Activated T-helper 2 cell treated with anti-CD3 and anti-CD28 coated beads, Interferon-gamma antibody, Interleukin-2, Interleukin-4, amounts not matched to agents 10 μg/mL and 5 μg/mL and 100 μg/mL, durations not matched to agents 14 hours and 24 hours and 36 hours (primary cell): ENCODE results near the gene PGAP2. TPM values are rescaled to one million over a fixed set of nuclear protein-coding genes. Genes with fewer than 3 reads are reported as not detected.

ENCODE experiments used
- DNase-seq: peaks from one replicate; pipeline ENCODE4 v3.0.0; 2021; ENCODE audit warnings: low spot score
- H3K27ac Mint-ChIP-seq: one replicate; pipeline ENCODE4 v1.8.0; 2021; ENCODE audit warnings: mixed read lengths
- H3K27me3 Mint-ChIP-seq: one replicate; pipeline ENCODE4 v1.8.0; 2021; ENCODE audit warnings: low read depth, mixed read lengths
- H3K36me3 Mint-ChIP-seq: one replicate; pipeline ENCODE4 v1.8.0; 2021; ENCODE audit warnings: low read depth, mixed read lengths
- H3K4me1 Mint-ChIP-seq: one replicate; pipeline ENCODE4 v1.8.0; 2021; ENCODE audit warnings: low read depth, mixed read lengths
- H3K4me3 Mint-ChIP-seq: one replicate; pipeline ENCODE4 v1.8.0; 2021; ENCODE audit warnings: low read depth, mild to moderate bottlenecking, moderate library complexity, mixed read lengths
- H3K9me3 Mint-ChIP-seq: one replicate; pipeline ENCODE4 v1.8.0; 2021; ENCODE audit warnings: mixed read lengths
- intact Hi-C: fragments of 100-400 bp; cut with micrococcal nuclease; formaldehyde crosslinking; loops from one replicate; pipeline ENCODE4 v1.15.1; 2023
- total RNA-seq: library from RNA; stranded (reverse); gene quantifications from 2 replicates; pipeline ENCODE4 v1.2.3, GENCODE V29; 2022

The PGAP2 gene
- total RNA-seq, 1 donor from 2014 or later: 23.8 TPM

GRCh38 chr11:3840004-3840869 lies 31.9 kb downstream of the PGAP2 start:
- intact Hi-C loops: loop anchor here (2.0 kb wide), 1 partner anchor 43 kb away; the partner anchor contains the start of gene NUP98
- Mint-ChIP-seq H3K36me3 (peaks cover 42% of the 10 kb centered on the region), H3K4me3 (peak overlapping the region; percentile 98), H3K27ac (peak overlapping the region; percentile 85), H3K9me3 (no peaks in the 10 kb centered on the region), H3K27me3 (no peaks in the 10 kb centered on the region), H3K4me1 (peaks cover 57% of the 10 kb centered on the region)
- DNase-seq: no peak

GRCh38 chr11:3840870-3841425 lies 32.6 kb downstream of the PGAP2 start, which contains the start of gene RHOG:
Gene RHOG (minus strand): TSS chr11:3840959. CDS start chr11:3828138, 12,821 bp downstream.
- DNase-seq: no peak
- Mint-ChIP-seq H3K4me3 (peak within 1 kb of the TSS; percentile 98), H3K27me3 (no peaks in the 10 kb centered on the region), H3K36me3 (peaks cover 35% of the 10 kb centered on the region), H3K9me3 (no peaks in the 10 kb centered on the region), H3K4me1 (peaks cover 55% of the 10 kb centered on the region), H3K27ac (peak within 1 kb of the TSS; percentile 88)
- intact Hi-C loops: loop anchor here (1.0 to 2.0 kb wide), 4 partner anchors 13 to 253 kb away; partner anchors contain the start of genes NUP98 and RRM1

- peaks cover 34% of the 10 kb centered on the region for H3K36me3 Mint-ChIP-seq
- H3K9me3 Mint-ChIP-seq: no peaks in the 10 kb centered on the region
- H3K4me1 Mint-ChIP-seq: peaks cover 54% of the 10 kb centered on the region
- H3K27ac Mint-ChIP-seq: peak overlapping the region; percentile 88
- peak overlapping the region; percentile 77 for H3K4me3 Mint-ChIP-seq
- intact Hi-C loops: loop anchor here (1.0 to 2.0 kb wide), 4 partner anchors 13 to 253 kb away; partner anchors contain the start of genes NUP98 and RRM1
- no peaks in the 10 kb centered on the region for H3K27me3 Mint-ChIP-seq
- DNase-seq: peak; percentile 91
Measured at GRCh38 chr11:3841426-3842350, 33.3 kb downstream of the PGAP2 start.

GRCh38 chr11:3843326-3843725 lies 35.0 kb downstream of the PGAP2 start:
- intact Hi-C loops: no loop called here
- DNase-seq: no peak
- H3K27ac Mint-ChIP-seq: peak overlapping the region; percentile 74
- peaks cover 20% of the 10 kb centered on the region for H3K36me3 Mint-ChIP-seq
- peaks cover 41% of the 10 kb centered on the region for H3K4me1 Mint-ChIP-seq
- H3K4me3 Mint-ChIP-seq: no peak overlapping the region
- H3K9me3 Mint-ChIP-seq: no peaks in the 10 kb centered on the region
- no peaks in the 10 kb centered on the region for H3K27me3 Mint-ChIP-seq

GRCh38 chr11:3845246-3845645 lies 36.9 kb downstream of the PGAP2 start:
- Mint-ChIP-seq H3K27ac (no peak overlapping the region), H3K9me3 (no peaks in the 10 kb centered on the region), H3K27me3 (no peaks in the 10 kb centered on the region), H3K4me1 (peaks cover 44% of the 10 kb centered on the region), H3K4me3 (no peak overlapping the region), H3K36me3 (peaks cover under 1% of the 10 kb centered on the region)
- DNase-seq: no peak
- intact Hi-C loops: no loop called here

GRCh38 chr11:3845670-3846069 lies 37.3 kb downstream of the PGAP2 start:
- Mint-ChIP-seq H3K4me3 (no peak overlapping the region), H3K27ac (no peak overlapping the region), H3K4me1 (peaks cover 44% of the 10 kb centered on the region), H3K27me3 (no peaks in the 10 kb centered on the region), H3K36me3 (no peaks in the 10 kb centered on the region), H3K9me3 (no peaks in the 10 kb centered on the region)
- intact Hi-C loops: no loop called here
- no peak for DNase-seq

- Mint-ChIP-seq H3K9me3 (no peaks in the 10 kb centered on the region), H3K27ac (no peak overlapping the region), H3K36me3 (no peaks in the 10 kb centered on the region), H3K4me3 (no peak overlapping the region), H3K4me1 (peaks cover 46% of the 10 kb centered on the region), H3K27me3 (no peaks in the 10 kb centered on the region)
- no peak for DNase-seq
- intact Hi-C loops: loop anchor here (1.0 kb wide), 1 partner anchor 223 kb away; no protein-coding TSS in a partner anchor
Measured at GRCh38 chr11:3849297-3849874, 41.0 kb downstream of the PGAP2 start.

GRCh38 chr11:3853545-3853842 lies 45.1 kb downstream of the PGAP2 start:
- intact Hi-C loops: loop anchor here (5.0 kb wide), 1 partner anchor 861 kb away; the partner anchor contains the start of gene NAP1L4
- H3K9me3 Mint-ChIP-seq: no peaks in the 10 kb centered on the region
- peak overlapping the region; percentile 87 for H3K4me3 Mint-ChIP-seq

GRCh38 chr11:3853899-3854659 lies 45.7 kb downstream of the PGAP2 start:
- intact Hi-C loops: loop anchor here (1.0 to 5.0 kb wide), 5 partner anchors 13 to 862 kb away; partner anchors contain the start of gene NAP1L4
- Mint-ChIP-seq H3K4me1 (peaks cover 47% of the 10 kb centered on the region), H3K4me3 (peak overlapping the region; percentile 87), H3K9me3 (no peaks in the 10 kb centered on the region), H3K36me3 (peaks cover 23% of the 10 kb centered on the region), H3K27me3 (no peaks in the 10 kb centered on the region), H3K27ac (peak overlapping the region; percentile 96)
- peak; percentile 70 for DNase-seq

More at GRCh38 chr11:3853545-3853842, 45.1 kb downstream of the PGAP2 start:
- DNase-seq: no peak
- Mint-ChIP-seq H3K36me3 (peaks cover 19% of the 10 kb centered on the region), H3K4me1 (peaks cover 46% of the 10 kb centered on the region), H3K27me3 (no peaks in the 10 kb centered on the region), H3K27ac (peak overlapping the region; percentile 96)

- DNase-seq: no peak
- Mint-ChIP-seq H3K36me3 (peaks cover 26% of the 10 kb centered on the region), H3K4me3 (peak overlapping the region; percentile 87), H3K27ac (peak overlapping the region; percentile 96), H3K27me3 (no peaks in the 10 kb centered on the region), H3K9me3 (no peaks in the 10 kb centered on the region), H3K4me1 (peaks cover 48% of the 10 kb centered on the region)
- intact Hi-C loops: loop anchor here (1.0 to 5.0 kb wide), 5 partner anchors 13 to 862 kb away; partner anchors contain the start of gene NAP1L4
Measured at GRCh38 chr11:3854660-3854976, 46.3 kb downstream of the PGAP2 start.

GRCh38 chr11:3854977-3855807 lies 46.8 kb downstream of the PGAP2 start, which contains the start of gene STIM1:
Gene STIM1 (plus strand): TSS chr11:3855664. CDS start chr11:3856271, 607 bp downstream.
- no peaks in the 10 kb centered on the region for H3K27me3 Mint-ChIP-seq
- intact Hi-C loops: loop anchor here (1.0 to 5.0 kb wide), 6 partner anchors 14 to 863 kb away; partner anchors contain the start of gene NAP1L4
- H3K36me3 Mint-ChIP-seq: peaks cover 26% of the 10 kb centered on the region
- peak; percentile 98 for DNase-seq
- peak within 1 kb of the TSS; percentile 99 for H3K4me3 Mint-ChIP-seq
- H3K27ac Mint-ChIP-seq: peak within 1 kb of the TSS; percentile 96
- no peaks in the 10 kb centered on the region for H3K9me3 Mint-ChIP-seq
- peaks cover 52% of the 10 kb centered on the region for H3K4me1 Mint-ChIP-seq
